NB4 (cell line): Measurements from ENCODE around the gene SLC38A6.

Experiments used
- DNase-seq: peaks from one replicate; pipeline ENCODE4 v3.0.0; 2010; ENCODE audit warnings: low read depth
- H3K4me3 ChIP-seq: one replicate; pipeline ENCODE4 v1.5.1; 2011; ENCODE audit warnings: mild to moderate bottlenecking, low read depth, low read length, moderate library complexity
- MYC ChIP-seq: IDR thresholded peaks from 2 replicates; pipeline ENCODE4 v1.6.1; 2011; ENCODE audit warnings: low read depth, low read length
- POLR2A ChIP-seq: IDR thresholded peaks from 2 replicates; pipeline ENCODE4 v1.6.1; 2011; ENCODE audit warnings: mild to moderate bottlenecking; ENCODE audit not compliant: insufficient read length; ENCODE audit errors: extremely low read depth
- TF ChIP-seq, protein P1 (sequence below): IDR thresholded peaks from 2 replicates; pipeline ENCODE4 v1.6.1; 2011; ENCODE audit warnings: low read depth, low read length
- TF ChIP-seq, protein P2 (sequence below): IDR thresholded peaks from one replicate; pipeline ENCODE4 v1.5.1; 2012; ENCODE audit warnings: low read depth, low read length

The SLC38A6 gene

DNA sequence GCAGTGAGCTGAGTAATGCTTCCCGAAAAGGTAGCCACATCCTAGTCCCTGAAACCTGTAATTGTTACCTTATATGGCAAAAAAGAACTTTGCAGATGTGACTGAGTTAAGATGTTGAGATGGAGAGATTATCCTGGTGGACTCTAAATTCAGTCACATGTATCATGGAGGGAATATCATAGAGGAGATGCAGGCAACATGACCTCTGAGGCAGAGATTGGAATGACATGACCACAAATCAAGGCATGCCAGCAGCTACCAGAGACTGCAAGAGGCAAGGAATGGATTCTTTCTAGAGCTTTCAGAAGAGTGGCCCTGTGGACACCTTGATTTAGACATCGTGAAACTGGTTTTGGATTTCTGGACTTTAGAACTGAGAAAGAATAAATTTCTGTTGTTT lies 18.5 kb downstream of the SLC38A6 start:
- TF ChIP-seq, protein P1, sequence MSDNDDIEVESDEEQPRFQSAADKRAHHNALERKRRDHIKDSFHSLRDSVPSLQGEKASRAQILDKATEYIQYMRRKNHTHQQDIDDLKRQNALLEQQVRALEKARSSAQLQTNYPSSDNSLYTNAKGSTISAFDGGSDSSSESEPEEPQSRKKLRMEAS = no peak
- TF ChIP-seq, protein P2, sequence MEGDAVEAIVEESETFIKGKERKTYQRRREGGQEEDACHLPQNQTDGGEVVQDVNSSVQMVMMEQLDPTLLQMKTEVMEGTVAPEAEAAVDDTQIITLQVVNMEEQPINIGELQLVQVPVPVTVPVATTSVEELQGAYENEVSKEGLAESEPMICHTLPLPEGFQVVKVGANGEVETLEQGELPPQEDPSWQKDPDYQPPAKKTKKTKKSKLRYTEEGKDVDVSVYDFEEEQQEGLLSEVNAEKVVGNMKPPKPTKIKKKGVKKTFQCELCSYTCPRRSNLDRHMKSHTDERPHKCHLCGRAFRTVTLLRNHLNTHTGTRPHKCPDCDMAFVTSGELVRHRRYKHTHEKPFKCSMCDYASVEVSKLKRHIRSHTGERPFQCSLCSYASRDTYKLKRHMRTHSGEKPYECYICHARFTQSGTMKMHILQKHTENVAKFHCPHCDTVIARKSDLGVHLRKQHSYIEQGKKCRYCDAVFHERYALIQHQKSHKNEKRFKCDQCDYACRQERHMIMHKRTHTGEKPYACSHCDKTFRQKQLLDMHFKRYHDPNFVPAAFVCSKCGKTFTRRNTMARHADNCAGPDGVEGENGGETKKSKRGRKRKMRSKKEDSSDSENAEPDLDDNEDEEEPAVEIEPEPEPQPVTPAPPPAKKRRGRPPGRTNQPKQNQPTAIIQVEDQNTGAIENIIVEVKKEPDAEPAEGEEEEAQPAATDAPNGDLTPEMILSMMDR = no peak
- DNase-seq = no peak
- H3K4me3 ChIP-seq = no peak overlapping the region

DNA sequence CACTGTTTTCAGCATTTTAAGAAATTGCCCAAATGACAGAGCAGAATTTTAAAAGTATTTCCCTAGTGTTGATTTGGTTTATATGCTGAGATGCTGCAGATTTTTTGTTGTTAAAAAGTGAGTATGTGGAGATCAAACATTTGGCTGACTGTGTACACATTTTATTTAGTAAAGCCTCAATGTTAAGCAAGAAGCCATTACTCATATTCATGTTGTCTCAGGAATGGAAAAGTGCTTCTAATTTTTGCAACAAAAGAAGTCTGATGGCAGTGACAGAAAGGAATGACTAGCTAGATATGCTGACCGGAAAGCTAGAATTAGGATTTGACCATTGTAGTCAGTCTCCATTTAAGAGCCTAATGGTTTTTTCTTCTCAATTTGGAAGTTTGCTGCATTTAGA lies 22.5 kb downstream of the SLC38A6 start:
- no peak for DNase-seq

DNA sequence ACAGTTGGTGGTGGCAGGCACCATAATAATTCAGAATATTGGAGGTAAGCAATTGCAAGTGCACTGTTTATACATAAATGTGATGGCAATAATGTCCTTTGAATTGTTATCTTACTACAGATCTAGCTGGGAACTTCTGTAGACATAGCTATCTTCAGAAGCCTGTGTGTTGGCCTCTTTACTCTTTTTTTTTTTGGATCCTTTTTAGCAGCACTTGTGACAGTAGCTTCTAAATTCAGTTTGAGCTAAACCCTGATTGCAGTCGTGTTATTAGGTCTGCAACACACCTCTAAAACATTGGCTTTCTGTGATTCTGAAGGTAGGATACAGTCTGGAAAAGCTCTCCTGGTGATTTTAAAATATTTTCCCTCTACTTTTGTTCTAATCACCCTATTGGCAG lies 38.5 kb downstream of the SLC38A6 start:
- DNase-seq = no peak
- no peak overlapping the region for H3K4me3 ChIP-seq
- no peak for TF ChIP-seq MYC
- TF ChIP-seq, protein P1 = no peak
- no peak for TF ChIP-seq POLR2A
- TF ChIP-seq, protein P2 = no peak

More for the DNA sequence above, 22.5 kb downstream of the SLC38A6 start:
- TF ChIP-seq MYC (no peak), POLR2A (no peak)
- TF ChIP-seq, protein P2 = no peak
- TF ChIP-seq, protein P1 = no peak
- no peak overlapping the region for H3K4me3 ChIP-seq

DNA sequence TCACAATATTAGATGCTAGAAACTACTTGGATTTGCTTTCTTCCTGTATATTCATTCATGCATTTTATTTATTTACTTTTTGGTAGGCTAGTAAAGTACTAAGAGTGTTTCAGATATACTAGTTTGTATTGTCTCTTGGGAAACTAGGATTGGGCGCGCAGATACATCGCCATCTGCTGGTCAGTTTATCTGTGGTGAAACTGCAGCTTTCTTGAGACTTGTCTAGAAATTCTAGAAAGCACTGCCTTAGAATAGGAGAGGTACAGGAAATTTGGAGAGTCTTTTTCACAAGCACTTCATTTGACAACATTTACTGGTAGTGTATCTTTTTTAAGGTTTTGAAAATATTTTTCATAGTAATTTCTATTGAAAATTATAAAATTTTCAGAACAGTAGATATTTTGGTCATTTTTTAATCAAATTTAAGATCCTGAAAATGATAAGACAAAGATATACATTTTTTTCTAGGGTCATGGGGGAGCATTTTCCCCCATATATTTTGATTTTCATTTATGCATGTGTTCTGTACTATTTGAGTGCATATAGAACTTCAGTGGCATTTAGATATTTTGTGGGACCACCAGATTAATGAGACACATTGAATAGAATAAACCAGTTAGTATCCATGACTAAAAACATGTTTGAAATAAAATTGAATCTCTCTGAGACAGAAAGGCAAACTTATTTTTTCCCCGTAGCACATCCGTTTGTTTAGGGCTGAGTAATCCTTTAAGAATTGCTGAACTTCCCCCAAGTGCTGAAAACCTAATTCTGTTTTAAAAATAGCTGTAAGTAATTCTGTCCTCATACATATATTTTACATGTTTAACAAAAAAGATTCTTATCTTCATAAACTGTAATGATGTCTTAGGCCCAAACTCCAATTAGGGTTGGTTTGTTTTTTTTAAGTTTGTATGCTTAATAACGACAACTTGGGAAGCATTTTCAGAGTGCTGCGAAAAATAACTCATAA lies 44.5 kb downstream of the SLC38A6 start:
- H3K4me3 ChIP-seq = no peak overlapping the region
- TF ChIP-seq, protein P2 = peak; percentile 72
- TF ChIP-seq MYC = no peak
- TF ChIP-seq POLR2A = no peak
- peak; percentile 68 for DNase-seq

DNA sequence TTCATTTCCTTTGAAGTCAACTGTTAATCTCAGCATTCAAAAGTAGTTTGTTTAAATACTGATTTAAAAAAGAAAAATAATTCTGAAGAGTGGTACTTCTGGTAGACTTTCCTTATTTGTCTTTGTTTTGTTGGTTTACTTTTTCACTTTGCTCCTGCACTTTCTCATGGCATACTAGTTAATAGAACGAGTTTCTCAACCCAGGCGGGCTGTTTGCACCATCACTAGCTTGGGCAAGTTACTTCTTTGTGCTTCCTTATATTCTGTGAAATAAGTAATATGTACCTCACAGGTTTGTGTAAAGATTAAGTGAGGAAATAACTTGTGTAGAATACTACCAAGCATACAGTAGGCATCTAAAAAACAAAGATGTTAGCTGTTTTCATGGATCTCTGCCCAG lies 45.5 kb downstream of the SLC38A6 start:
- DNase-seq = no peak
- no peak overlapping the region for H3K4me3 ChIP-seq
- TF ChIP-seq, protein P2 = no peak
- TF ChIP-seq MYC (no peak), POLR2A (no peak)
- TF ChIP-seq, protein P1 = no peak

DNA sequence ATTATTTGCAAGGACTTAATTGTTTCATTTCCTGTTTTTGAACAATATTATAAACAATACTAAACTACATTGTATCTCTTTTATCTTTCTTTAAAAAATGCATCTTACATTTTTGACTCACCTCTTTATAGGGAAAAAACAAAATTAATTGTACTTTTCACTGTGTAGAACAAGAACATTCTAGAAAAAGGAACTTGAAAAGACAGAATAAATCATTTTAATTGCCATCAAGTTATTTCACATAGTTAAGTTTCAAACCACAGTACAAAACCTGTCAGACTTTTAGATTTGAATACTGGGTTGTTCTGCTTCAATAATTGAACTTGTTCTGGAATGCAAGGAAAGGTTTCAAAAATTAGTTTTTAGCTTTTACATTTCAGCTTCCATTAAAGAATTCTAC lies 50.0 kb downstream of the SLC38A6 start:
- TF ChIP-seq, protein P2 = no peak
- TF ChIP-seq, protein P1 = no peak
- TF ChIP-seq POLR2A (no peak), MYC (no peak)
- no peak for DNase-seq
- H3K4me3 ChIP-seq = no peak overlapping the region
